Measurements from ENCODE around the gene NT5C3B.

The NT5C3B gene

DNA sequence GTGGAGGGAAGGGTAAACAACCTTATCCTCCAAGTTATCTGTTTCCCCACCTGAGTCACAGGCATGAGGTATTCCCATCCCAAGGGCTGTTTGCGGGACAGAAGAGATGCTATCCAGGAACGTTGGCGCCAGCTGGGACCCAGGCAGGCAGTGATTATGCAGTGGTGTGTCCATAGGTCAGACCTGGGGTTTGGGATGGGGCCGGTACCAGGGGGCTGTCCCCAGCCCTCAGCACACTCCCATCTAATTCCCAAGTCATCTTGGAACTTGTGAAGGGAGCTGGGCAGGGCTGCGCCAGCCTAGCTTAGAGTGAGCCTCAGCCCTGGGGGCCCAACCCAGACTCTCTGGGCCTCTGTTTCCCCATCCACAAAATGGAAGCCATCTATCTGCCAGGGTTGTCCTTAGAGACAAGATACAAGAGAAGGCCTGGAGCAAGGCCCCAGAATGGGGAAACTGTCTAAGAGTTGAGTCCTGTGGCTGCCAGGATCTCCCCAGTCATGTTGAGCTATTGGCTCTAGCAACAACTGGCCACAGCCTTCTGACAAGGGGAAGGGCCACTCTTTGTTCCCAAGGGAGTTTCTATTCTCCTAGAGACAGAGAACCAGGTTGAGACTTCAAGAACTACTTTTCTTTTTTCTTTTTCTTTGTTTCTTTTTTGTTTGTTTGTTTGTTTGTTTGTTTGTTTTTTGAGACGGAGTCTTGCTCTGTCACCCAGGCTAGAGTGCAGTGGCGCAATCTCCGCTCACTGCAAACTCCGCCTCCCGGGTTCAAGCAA lies 39.7 kb downstream of the NT5C3B start:
- no peak for DNase-seq (ENCODE audit: low read depth)
- TF ChIP-seq, protein P1, sequence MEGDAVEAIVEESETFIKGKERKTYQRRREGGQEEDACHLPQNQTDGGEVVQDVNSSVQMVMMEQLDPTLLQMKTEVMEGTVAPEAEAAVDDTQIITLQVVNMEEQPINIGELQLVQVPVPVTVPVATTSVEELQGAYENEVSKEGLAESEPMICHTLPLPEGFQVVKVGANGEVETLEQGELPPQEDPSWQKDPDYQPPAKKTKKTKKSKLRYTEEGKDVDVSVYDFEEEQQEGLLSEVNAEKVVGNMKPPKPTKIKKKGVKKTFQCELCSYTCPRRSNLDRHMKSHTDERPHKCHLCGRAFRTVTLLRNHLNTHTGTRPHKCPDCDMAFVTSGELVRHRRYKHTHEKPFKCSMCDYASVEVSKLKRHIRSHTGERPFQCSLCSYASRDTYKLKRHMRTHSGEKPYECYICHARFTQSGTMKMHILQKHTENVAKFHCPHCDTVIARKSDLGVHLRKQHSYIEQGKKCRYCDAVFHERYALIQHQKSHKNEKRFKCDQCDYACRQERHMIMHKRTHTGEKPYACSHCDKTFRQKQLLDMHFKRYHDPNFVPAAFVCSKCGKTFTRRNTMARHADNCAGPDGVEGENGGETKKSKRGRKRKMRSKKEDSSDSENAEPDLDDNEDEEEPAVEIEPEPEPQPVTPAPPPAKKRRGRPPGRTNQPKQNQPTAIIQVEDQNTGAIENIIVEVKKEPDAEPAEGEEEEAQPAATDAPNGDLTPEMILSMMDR (conservative IDR thresholded peaks at IDR 0.05; ENCODE audit: low read depth, low read length) = no peak
- H3K4me3 ChIP-seq (ENCODE audit: low read length) = no peak overlapping the region

DNA sequence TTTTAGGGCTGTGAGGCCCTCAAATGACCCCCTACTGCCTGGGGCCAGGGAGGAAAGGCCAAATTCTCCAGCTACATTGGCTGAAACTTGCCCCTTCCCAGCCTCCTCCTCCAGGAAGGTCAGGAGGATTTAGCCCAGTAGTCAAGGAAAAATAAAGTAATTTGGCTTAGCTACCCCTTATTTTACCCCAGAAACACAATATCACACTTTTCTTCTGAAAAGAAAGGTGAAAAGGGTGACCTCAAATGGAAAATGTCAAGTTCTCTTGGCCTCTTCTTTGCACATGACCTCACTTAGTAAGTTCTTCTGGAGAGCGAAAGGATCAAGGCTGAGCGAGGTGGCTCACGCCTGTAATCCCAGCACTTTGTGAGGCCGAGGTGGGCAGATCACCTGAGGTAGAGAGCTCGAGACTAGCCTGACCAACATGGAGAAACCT lies 41.5 kb downstream of the NT5C3B start:
- no peak overlapping the region for H3K4me3 ChIP-seq (ENCODE audit: low read length)
- TF ChIP-seq, protein P1 (conservative IDR thresholded peaks at IDR 0.05; ENCODE audit: low read depth, low read length) = no peak
- DNase-seq (ENCODE audit: low read depth) = no peak

DNA sequence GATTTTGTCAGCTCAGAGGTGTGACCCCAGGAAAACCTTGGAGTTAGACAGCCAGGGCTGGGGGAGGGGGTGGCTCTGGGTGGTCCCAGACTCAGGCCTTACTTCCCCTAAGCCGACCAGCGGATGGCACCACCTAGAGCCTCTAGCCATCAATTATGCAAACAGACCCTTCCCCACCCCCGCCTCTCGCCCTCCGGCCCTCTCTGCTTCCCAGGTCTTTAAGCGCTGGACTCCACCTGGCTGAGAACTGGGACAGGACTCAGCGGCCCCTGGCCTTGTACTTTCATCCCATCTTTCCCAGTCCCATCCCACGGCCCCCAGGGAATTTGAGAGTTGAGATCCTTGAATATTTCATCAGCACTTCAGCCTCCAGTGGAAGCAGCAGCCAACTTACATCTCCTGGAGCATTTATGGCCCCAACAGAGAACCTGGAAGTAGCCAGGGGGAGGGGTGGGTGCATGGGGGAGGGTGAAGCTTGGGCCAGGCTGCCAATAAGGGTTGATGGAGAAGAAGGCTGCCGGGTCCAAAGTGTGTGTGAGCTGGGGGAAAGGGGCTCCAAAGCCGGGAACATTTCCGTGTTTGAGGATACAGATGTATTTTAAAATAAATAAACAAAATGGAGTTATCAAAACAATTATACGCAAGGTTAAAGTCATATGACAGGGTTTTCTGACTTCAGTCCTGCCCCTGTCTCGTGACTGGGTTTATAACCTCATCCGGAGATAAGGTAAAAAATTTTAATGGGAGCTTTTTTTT lies 42.1 kb downstream of the NT5C3B start:
- DNase-seq (ENCODE audit: low read depth) = no peak
- TF ChIP-seq, protein P1 (conservative IDR thresholded peaks at IDR 0.05; ENCODE audit: low read depth, low read length) = no peak
- no peak overlapping the region for H3K4me3 ChIP-seq (ENCODE audit: low read length)

DNA sequence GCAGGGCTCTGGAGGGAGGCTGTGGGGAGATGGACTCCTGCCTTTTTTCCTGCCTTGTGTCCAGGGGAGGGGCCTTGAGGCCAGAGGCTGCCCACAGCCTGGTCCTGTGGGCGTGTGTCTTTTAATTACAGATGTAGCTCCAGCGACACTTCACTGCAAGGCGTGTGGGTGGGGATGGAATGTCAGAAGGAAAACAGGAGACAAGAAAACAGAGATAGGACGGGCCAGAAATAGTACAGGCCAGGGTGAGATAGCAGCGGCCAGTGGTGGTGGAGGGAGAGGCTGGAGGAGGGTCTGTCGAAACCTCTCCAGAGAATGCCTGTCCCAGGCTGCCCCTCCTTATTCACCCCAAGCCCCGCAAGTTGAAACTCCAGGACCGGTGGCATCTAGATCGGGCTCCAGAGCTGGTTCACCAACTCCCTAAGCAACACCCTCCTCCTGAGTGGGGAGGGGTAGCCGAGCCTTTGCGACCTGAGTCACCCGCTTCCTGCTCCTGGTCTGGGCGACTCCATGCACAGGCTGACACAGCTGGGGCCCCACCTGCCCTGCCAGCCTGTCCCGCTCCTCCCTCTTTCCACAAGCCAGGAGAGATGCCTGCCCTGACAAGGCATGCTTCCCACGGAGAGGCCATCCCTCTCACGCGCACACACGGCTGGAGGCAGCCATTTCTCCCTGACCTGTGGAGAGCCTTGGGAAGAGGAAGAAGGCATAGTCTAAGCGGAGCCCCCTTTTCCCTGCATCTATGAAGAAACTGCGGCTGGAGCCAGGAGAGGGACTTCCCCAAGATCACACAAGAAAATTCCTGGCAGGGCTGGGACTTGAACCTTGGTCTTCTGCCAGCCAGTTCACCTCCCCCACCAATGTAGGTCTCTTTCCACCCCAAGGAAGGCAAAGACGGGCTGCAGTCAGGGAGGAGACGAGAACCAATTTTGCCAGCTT lies 42.9 kb downstream of the NT5C3B start:
- no peak for DNase-seq (ENCODE audit: low read depth)
- TF ChIP-seq, protein P1 (conservative IDR thresholded peaks at IDR 0.05; ENCODE audit: low read depth, low read length) = no peak
- H3K4me3 ChIP-seq (ENCODE audit: low read length) = peak overlapping the region; percentile 11

DNA sequence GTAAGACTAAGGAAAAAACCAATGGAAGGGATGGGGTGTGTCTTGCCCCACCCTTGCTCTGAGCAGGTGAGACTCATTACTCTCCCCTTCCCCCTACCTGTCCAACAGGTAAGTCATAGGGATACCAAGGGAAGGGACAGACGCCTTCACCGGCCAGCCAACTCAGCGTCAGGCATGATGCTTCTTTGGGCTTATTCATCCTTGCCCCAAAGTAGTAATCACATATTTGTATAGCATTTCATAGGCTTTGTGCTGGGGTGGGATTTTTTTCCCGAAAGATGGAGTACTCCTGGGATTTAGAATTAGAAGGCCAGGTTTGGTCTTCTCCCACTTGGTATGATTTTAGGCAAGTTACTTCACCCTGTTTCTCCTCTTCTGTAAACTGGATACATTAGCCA lies 49.0 kb downstream of the NT5C3B start:
- DNase-seq (ENCODE audit: low read depth) = no peak
- H3K4me3 ChIP-seq (ENCODE audit: low read length) = no peak overlapping the region
- TF ChIP-seq, protein P1 (conservative IDR thresholded peaks at IDR 0.05; ENCODE audit: low read depth, low read length) = no peak

DNA sequence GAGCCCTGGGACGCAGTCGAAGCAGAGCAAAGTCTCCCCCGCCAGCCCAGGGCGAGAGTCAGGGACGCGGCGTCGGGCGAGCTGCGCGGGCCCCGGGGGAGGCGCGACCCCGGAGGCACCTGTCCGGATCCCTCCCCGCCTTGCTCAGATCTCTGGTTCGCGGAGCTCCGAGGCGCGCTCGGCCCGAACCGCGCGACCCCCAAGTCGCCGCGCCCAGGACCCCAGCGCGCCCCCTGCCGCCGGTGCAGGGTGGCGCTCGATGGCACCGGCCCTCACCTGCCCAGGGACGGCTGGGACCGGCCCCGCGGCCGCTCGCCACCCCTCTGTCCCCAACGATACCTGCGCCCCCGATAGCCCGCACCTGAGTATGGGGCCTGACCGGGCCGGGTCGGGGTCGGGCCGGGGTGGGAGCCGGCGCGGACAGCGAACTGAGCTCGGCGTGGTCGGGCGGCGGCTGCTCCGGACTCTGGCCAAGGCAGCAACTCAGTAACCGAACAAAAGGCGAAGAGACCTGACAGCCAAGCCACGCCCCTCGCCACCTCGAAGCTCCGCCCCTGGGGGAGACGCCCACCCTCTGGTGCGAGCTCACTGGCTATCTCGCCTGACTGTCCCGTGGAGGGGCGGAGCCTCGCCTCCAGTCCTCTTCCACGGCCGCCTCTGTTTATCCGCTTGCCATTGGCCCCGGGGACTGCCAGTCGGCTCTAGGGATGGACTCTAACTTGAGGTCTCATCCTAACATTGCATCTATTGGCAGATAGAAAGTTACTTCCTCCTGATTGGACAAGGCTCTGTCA lies 49.6 kb downstream of the NT5C3B start, which contains the start of gene JUP:
Gene JUP (minus strand): TSS at position 485 of the 794 bp plus-strand sequence. CDS start 14,857 bp downstream, outside the sequence.
- TF ChIP-seq, protein P1 (conservative IDR thresholded peaks at IDR 0.05; ENCODE audit: low read depth, low read length) = no peak
- DNase-seq (ENCODE audit: low read depth) = peak; percentile 98
- H3K4me3 ChIP-seq (ENCODE audit: low read length) = peak within 1 kb of the TSS; percentile 65

Data from retinal pigment epithelial cell (primary cell).